Stimulated activated CD4-positive, alpha-beta T cell treated with anti-CD3 and anti-CD28 coated beads, Interleukin-12 subunit alpha, Interleukin-12 subunit beta, amount 100 ng/mL, for 4 hours (primary cell): Measurements from ENCODE around the gene CTSH.

Source experiments
- DNase-seq: peaks from one replicate; pipeline ENCODE4 v3.0.0-alpha.2; 2020

The CTSH gene, protein sequence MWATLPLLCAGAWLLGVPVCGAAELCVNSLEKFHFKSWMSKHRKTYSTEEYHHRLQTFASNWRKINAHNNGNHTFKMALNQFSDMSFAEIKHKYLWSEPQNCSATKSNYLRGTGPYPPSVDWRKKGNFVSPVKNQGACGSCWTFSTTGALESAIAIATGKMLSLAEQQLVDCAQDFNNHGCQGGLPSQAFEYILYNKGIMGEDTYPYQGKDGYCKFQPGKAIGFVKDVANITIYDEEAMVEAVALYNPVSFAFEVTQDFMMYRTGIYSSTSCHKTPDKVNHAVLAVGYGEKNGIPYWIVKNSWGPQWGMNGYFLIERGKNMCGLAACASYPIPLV

DNA sequence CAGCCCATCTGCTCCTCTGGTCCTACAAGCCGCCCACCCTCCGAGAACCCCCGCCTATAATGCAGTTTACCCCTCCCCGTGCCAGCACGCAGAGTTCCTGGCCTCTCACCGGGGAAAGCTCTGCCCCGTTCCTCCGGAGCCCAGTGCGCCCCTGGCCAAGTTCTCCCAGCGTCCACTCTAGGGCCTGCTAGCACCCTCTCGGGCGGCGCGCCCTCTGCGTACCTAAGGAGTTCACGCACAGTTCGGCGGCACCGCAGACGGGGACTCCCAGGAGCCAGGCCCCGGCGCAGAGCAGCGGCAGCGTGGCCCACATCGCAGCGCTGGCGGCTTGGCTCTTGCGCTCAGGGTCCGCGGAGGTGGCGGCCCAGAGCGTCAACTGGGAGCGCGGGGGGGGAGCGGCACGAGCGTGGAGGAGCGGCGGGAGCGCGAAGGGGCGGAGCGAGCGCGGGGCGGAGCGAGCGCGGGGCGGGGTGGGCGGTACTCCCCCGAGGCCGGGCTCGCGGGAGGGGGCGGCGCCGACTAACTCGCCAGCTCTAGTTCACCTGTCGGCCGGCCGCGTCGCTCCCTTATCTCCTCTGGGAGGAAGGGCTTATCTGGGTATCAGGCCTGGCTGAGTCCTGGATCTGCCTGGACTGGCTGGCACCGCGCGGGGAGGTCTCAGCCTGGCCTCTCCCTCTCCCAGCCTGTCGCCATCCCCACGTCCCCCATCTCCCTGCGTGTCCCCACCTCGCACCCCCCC, at the start of gene CTSH:
Gene CTSH (minus strand): TSS at position 378 of the 739 bp plus-strand sequence. CDS start 65 bp downstream, at position 313.
- DNase-seq = peak; percentile 77

DNA sequence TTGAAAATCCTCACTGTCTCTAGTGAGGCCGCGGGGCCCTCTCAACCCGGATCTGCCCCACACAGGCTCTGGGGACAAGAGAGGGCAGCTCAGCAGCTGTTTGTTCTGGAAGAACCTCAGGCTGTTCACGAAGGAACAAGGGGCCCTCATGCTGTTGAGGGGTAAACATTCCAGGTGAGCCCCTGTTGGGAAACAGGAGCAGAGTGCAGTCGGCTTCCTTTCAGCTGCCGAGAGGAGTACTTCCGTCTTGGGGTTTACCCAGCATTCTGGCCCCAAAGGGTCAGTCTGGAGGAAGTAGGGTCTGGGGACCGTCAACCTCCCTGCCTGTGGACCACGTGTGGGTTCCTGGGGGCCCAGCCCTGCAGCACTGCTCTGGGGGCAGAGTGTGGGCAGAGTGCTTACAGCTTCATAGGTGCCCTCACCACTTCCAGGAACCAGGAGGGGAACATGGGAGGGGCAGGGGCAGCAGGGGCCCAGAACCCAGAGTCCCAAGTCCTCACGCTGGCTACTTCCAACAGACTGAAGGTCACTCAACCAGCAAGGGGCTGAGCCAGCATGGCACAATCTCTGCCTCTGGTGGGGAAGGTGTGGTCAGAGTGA, 49.2 kb upstream of the CTSH start:
- no peak for DNase-seq

DNA sequence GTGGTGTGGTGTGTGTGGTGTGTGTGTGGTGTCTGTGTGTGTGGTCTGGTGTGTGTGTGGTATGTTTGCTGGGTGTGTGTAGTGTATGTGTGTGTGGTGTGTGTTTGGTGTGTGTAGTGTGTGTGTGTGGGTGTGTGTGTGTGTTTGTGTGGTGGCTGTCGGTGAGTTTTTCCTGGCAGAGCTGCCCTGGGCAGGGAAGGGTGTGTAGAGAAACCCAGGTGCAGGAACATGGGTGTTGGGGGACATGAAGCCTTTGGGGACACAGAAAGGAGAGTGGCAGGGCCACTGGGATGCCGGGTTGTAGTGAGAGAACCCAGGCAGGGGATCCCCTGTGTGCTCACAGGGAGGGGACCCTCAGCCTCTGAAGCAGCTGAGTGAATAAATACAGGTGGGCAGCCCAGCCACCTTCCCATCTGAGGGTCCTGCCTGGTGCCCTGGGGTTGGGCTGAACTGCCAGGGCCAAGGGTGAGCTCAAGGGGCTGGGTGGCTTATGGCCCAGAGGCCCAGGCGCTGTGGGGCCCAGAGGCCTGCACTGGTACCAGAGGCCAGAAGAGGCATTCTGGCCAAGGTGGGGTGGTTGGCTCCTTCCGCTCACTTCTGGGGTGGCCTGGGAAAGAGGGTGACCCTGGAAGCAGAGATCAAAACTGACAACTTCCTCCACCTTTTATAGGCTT, 48.5 kb upstream of the CTSH start:
- no peak for DNase-seq

DNA sequence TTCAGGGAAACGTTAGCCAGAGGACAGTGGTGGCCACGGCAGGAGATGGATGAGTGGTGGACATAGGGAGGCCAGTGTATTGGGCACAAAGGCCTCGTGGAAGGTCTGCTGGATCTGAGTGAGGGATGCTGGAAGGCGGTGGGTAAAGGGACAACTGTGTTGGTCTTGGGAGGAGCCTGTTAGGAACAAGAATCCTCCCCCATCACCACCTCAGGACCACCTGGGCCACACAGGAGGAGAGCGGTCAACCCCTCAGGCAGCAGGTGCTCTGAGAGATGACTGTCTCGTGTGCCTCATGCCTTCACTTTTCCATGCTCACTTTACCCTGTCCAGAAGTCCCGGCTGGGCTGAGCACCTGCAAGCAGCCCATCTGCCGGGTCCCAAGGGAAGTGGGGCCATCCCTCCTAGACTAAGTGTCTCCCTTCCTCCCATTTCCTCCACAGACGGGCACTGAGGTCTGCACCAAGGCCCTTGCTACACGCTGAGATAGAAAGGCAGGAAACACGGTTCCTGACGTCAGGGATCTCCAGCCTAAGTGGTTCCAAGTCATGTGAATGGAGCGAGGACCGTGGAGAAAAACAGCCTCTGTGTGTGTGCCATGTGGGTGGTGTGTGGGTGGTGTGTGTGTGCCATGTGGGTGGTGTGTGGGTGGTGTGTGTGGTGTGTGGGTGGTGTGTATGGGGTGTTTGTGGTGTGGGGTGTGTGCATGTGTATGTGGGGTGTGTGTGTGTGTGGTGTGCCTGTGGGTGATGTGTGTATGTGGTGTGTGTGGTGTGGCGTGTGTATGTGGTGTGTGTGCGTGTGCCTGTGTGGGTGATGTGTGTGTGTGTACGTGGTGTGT, 47.8 kb upstream of the CTSH start:
- DNase-seq = no peak

DNA sequence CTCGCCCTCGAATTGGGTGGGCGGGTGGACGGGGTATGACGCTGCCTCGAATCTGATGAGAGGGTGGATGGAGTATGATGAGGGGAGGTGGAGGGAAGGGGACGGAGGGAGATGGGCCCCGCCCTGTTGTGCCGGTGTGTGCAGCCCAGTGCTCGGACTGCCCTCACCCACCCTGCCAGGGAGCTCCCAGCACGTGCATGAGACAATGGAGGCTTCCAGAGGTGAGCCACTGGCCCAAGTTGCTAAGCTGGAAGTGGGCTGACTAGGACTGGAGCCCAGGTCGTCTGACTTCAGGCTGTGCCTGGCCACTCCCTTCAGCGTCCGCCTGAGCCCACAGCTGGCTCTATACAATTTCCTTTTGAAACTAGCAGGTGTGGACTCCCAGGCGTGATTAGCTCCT, 47.0 kb upstream of the CTSH start:
- no peak for DNase-seq

DNA sequence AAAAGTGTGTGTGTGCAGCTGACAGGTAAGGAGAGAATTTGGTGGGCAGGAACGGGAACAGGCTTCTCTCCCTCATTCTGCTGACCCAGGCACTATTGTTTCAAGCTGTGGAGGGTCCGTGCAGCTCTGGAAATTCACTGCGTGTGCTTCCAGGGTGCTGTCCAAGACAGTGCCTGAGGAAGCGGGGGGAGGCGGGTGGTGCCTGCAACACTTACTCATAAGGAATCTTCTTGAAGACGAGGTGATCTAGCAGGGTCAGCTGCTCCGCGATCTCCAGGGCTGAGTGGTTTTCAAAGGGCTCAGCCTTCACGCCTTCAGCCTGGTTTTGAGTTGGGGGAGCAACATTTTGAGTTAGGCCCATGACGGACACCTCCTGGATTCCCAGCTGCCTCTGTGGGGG, 46.6 kb upstream of the CTSH start:
- no peak for DNase-seq

DNA sequence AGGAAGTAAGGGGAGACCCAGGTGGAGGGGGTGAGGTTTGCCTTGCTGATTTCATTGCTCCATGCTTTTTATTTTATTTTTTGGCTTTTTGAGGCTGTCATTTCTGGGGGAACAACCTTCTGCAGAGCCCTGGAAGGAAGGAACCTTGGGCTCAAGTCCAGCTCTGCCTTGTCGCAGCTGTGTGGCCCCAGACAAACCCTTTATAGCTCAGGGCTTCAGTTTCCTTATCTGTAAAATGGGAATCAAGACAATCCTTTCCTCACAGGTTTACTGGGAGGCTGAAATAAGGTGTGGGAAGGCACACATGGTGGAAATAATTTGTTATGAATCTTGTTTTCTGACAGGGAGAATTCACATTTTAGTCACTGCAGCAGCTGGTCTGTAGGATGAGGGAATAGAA, 45.4 kb upstream of the CTSH start:
- no peak for DNase-seq

DNA sequence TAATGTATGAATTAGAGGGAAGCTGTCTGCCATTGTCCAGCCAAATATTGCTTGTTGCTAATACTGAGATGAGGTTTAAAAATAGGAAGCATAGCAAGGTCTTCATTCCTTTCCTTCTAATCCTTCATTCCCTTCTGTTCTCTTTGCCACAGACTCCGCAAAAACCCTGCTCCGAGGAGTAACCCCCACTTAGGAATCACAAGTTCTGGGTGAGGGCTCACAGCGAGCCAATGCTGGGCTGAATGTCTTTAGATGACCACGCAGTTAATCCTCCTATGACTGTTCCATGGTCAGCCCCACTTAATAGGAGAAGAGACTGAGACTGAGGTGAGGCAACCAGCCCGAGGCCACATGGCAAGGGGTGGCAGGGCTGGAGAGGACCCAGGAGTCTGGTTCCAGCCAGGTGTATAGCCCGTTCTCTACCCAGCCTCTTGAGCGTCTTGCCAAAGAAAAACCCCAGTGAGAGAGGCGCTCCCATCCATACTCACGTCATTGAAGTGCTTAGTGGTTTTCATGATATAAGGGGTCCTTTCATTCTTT, 44.9 kb upstream of the CTSH start:
- no peak for DNase-seq

DNA sequence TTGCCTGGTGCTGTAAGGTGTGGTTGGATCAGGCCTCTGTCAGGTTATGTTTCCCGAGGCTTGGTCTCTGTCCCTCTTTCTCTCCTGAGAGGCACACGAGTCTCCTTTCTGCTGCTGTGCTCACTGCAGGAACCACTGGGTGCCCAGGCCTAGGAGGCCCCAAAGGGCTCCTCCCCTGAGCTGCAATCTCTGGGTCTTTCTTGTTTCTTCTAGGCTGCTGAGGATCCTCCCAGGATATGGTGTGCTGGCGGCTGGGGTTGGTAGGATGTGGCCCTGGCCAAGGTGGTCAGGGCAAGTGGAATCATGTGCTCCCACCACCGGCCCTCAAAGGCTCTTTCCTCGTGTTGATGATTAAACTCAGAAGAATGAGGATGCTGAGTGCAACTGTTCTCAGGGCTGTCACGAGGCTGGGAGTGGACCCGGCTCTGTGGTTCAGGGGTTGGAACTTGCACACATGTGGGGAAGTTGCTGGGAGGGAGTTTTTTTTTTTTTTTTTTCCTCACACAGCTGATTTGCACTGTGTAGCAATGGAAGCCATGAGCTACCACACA, 43.6 kb upstream of the CTSH start:
- DNase-seq = no peak

DNA sequence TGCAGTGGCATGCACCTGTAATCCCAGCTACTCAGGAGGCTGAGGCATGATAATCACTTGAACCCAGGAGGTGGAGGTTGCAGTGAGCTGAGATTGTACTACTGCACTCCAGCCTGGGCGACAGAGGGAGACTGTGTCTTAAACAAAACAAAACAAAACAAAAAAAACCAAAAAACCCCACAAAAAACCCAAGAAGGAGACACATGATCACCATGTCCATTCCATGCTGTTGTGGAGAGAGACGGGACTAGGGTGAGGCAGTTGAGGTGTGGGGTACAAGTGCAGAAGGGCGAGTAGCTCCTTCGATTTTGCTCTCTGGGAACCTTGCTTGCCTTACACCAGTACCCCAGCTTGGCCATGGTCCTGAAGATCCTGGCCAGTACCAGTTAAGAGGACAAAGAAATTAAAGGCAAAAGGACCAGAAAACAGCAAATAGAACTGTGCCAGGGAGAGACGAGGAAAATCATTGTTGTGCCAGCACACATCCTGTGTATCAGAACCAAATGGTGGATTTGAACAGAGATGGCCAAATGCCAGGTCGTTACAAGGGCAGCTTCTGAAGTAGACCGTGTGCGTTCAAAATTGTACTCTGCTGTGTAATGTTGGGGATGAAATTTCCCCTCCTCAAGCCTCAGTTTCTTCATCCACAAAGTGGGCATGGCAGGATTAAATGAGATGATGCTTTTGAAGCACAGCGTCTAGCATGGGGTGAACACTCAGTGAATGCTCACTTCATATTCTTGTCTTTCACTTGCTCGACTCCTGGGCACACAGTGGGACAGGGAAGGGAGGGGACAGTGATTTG, 42.9 kb upstream of the CTSH start:
- DNase-seq = no peak

DNA sequence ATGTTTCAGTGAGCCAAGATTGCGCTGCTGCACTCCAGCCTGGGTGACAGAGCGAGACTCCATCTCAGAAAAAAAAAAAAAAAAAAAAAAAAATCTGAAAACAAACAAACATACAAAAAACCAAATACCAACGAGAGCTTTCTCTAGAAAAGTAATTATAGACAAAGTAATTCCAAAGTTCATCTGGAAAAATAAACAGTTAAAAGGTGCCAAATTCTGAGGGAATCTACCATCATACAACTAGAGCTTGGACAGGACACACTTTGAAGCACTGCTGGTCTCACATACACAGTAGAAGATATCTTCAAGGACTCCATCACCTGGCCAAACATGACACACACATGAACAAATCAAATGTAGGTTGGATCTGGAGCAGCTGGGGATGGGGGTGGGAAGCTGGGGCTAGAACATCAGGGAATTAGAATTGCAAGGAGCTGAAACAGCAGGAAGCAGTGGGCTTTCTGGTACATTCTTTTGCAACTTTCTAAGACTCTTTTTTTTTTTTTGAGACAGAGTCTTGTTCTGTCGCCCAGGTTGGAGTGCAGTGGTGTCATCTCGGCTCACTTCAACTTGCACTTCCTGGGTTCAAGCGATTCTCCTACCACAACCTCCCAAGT, 41.1 kb upstream of the CTSH start:
- no peak for DNase-seq

DNA sequence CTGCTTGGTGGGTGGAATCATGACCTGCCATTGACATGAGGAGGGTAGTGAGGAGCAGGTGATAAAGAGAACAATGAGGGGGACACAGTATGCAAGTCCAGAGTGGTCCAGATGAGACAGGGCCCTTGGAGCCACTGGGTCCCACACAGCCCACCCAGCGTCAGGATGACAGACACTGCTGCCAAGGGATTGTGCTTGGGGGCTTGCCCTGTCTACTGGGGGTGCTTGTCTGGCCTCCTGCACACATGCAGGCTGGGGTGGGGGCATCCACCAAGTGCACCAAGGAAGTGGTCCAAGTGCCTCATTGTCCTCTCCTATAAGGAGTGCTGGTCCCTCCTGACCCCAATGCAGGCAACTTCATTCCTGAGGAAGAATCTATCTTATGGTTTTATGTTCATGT, 39.2 kb upstream of the CTSH start:
- DNase-seq = no peak

DNA sequence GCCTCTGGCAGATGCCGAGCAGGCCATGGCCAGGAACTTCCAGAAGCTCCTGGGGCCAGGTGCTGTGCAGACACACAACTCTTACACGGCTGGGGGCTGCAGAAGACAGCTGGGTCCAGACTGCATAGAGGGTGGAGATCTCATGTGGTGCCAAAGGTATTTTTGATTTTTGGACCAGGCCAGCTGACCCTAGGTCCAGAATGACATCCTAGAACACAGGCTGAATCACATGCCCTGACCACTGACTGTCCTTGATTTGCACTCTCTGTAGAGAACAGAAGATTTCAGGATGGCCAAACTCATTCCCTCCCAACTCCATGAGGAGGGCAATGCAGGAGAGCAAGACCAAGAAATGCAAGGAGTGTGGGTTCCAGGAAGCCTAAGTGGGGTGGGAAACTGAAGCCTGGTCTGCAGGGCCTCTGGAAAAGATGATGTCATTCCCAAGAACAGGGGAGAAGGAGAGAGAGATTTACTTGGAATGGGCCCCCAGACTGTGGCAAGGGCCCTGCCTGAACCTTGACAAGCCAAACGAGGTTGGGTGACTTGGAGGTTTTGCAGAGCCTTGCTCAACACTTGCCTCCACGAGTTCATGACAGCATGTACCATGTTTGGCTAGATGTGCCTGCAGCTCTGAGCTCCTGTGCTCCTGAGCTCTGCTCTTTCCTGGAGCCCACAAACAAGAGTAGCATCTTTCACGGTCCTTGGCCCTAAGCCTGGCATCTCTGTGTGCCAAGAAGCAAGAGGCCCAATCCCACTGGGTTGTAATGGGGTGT, 38.5 kb upstream of the CTSH start:
- no peak for DNase-seq

DNA sequence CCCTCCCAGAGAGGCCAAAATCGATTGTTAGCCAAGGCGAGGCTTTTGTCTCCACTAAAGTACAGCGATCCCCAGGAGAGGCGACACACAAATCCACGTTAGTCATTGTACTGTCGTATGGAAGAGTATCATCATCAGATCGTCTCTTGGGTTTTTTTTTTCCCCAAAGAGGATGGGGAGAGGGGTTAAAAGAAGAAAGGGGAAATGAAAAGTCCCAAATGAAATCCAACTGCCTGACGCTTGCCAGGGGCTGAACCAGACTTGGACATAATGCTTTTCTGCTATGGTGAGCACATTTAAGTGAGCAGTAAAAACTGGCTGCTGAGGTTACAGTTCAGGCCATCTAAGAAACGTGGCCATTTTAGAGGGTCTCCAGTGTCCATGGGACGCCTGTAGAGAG, 37.9 kb upstream of the CTSH start:
- DNase-seq = no peak

DNA sequence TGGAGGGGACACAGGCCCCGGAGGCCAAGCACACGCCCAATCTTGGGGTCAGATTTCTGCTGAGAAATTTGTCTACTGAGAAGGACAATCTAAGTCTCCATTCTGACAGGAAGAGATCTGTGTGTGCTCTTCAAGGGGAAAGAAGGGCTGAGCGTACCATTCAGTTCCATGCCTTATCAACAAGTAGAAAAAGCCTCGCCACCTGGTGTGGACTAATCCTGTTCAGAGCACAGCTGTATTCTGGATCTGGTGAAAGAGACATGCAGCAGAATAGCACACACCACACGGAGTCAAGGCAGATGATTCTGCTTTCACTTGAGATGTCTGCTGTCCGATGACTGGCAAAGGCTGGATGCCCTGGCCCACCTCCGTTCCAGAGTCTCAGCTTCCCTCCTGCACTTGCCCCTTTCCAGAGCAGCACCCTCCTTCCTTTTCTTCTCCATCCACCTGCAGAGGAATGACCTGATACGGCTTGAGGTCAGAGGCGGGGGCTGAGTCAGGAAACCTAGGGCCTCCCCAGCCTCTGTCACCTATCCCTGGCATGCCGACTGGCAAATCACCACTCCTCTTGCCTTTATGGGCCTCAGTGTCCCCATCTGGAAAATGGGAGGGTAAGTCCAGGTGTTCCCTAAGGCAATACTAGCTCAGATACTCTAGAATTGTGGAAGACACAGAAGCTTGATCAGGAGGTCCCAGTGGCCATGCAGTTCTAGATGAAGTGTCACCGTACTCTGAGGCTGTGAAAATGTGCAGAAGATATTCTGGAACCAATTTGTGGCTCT, 36.9 kb upstream of the CTSH start:
- DNase-seq = no peak

DNA sequence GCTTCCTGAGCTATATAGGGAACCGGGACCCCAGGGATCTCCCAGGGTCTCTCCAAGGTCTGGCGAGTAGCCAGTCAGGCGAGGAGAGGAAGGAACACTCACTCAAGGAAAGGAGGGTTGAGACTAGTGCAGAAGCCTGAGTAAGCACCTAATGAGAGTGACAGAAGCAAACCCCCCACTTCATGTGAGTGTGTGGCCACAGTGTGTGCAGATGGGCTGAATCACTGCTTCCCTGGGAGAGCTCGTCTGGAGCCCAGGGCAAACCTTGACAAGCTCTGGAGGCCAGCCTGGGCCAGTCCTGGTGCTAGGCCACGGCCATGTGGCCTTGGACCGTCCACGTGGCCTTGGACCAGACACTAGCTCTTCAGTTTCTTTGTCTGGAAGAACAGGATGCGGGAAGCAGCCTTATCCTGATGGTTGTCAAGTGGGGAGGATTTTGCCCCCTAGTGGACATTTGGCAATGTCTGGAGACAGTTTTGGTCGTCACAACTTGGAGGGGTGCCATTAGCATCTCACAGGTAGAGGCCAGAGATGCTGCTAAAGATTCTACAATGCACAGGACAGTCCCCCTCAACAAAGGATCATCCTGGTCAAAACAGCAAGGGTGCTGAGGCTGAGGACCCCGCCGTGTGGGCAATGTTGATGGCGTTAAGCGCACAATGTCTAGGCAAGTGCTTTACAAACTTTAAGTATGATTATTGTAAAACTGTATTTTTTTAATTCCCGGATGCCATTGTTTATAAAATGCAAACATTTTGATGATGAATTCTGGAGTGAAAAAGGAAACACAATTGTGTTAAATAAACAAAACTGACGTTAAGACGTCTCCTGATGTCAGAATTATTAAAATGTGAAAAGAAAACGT, 34.8 kb upstream of the CTSH start:
- peak; percentile 10 for DNase-seq

DNA sequence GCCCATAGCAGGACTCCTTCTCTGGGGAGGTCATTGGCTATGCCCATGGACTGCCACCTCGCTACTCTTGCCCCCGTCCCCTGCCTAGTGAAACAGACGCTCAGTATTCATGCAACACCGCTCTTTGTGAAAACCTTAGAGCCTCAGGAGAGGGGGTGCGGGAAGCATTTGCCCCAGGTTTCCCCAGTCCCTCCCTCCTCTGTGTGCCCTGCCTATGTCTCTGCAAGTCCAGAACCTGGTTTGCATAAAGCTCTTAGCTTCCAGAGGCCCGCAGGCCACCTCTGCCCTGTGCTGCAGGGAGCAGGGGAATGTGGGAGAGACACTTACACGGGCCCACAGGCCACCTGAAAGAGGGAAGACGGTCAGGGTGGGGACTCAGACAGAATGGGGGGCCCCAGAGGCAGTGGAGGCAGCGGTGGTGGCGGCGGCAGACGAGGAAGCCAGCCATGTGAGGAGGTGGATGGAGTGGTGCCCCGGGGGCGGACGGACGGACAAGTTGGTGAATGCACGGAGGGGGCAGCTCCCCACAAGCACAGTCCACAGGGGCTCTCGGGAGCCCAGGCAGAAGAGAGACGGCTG, 33.8 kb upstream of the CTSH start:
- DNase-seq = no peak
